Hepatocyte (in vitro differentiated cells): ENCODE measurements around the gene FOSL2. TPM values are rescaled to one million over a fixed set of nuclear protein-coding genes. Genes with fewer than 3 reads are reported as not detected.

Experiments
- DNase-seq: peaks from one replicate; pipeline ENCODE4 v3.0.0-alpha.2; 2016; ENCODE audit warnings: low spot score
- H2AFZ ChIP-seq: fragments of 200-600 bp; sonication (generic); 2 replicates; pipeline ENCODE4 v1.6.0; 2016; ENCODE audit warnings: antibody characterized with exemption, mild to moderate bottlenecking
- H3K27ac ChIP-seq: fragments of 200-600 bp; sonication (generic); 2 replicates; pipeline ENCODE4 v1.5.1; 2016; ENCODE audit warnings: mild to moderate bottlenecking
- H3K27me3 ChIP-seq: fragments of 200-600 bp; sonication (generic); 2 replicates; pipeline ENCODE4 v1.6.1; 2016
- H3K36me3 ChIP-seq: fragments of 200-600 bp; sonication (generic); replicated peaks from 2 replicates; pipeline ENCODE4 v1.5.1; 2016; ENCODE audit warnings: low read depth; ENCODE audit not compliant: insufficient read depth
- H3K4me1 ChIP-seq: fragments of 200-600 bp; sonication (generic); 2 replicates; pipeline ENCODE4 v1.5.1; 2016; ENCODE audit warnings: mild to moderate bottlenecking, moderate library complexity; ENCODE audit not compliant: insufficient read depth
- H3K4me2 ChIP-seq: fragments of 200-600 bp; sonication (generic); 2 replicates; pipeline ENCODE4 v1.6.0; 2016
- H3K4me3 ChIP-seq: fragments of 200-600 bp; sonication (generic); 2 replicates; pipeline ENCODE4 v1.5.1; 2016; ENCODE audit warnings: mild to moderate bottlenecking
- H3K79me2 ChIP-seq: fragments of 200-600 bp; sonication (generic); 2 replicates; pipeline ENCODE4 v1.6.0; 2017; ENCODE audit warnings: mild to moderate bottlenecking
- H3K9me2 ChIP-seq: fragments of 200-600 bp; sonication (generic); replicated peaks from 2 replicates; pipeline ENCODE4 v1.6.0; 2017; ENCODE audit warnings: mild to moderate bottlenecking; ENCODE audit not compliant: insufficient read depth
- H3K9me3 ChIP-seq: fragments of 200-600 bp; sonication (generic); 2 replicates; pipeline ENCODE4 v1.5.1; 2016; ENCODE audit warnings: low read depth, mild to moderate bottlenecking
- H4K20me1 ChIP-seq: fragments of 200-600 bp; sonication (generic); 2 replicates; pipeline ENCODE4 v1.6.0; 2016; ENCODE audit warnings: mild to moderate bottlenecking; ENCODE audit not compliant: insufficient read depth, poor library complexity, severe bottlenecking
- CTCF ChIP-seq: fragments of 200-600 bp; sonication (generic); IDR thresholded peaks from 2 replicates; pipeline ENCODE4 v1.5.1; 2016; ENCODE audit warnings: antibody characterized with exemption, mild to moderate bottlenecking; ENCODE audit not compliant: poor library complexity
- EZH2 ChIP-seq: fragments of 200-600 bp; sonication (generic); IDR thresholded peaks from 2 replicates; pipeline ENCODE4 v1.6.1; 2016; ENCODE audit warnings: antibody characterized with exemption, mild to moderate bottlenecking, borderline replicate concordance
- EZH2phosphoT487 ChIP-seq: fragments of 200-600 bp; sonication (generic); IDR thresholded peaks from one replicate; pipeline ENCODE4 v1.6.1; 2018; ENCODE audit warnings: antibody characterized with exemption, mild to moderate bottlenecking, low read depth, moderate library complexity; ENCODE audit not compliant: unreplicated experiment, severe bottlenecking
- WGBS: methylation state at CpG from one replicate; pipeline ENCODE4 v1.1.6; 2016; ENCODE audit warnings: low lambda C conversion rate; ENCODE audit errors: missing lambda C conversion rate; 5-methylcytosine and 5-hydroxymethylcytosine counted together
- polyA plus RNA-seq: library from polyadenylated mRNA; unstranded; fragments of >200 nt; fragmentation: Nextera tagmentation; extraction: Ambion mirVana; gene quantifications from 2 replicates; pipeline ENCODE4 v1.2.1, GENCODE V29; 2016
- total RNA-seq: library from RNA; depleted of rRNA; stranded (reverse); fragments of >200 nt; gene quantifications from 2 replicates; pipeline ENCODE4 v1.2.3, GENCODE V29; 2014

The FOSL2 gene
- total and polyA plus RNA-seq, 2 experiments from 2014 or later, result 91.1 to 148 TPM

- WGBS, result 83% methylated on average over 14 of the region's 14 CpGs
- TF ChIP-seq EZH2phosphoT487 (no peak), EZH2 (no peak), CTCF (no peak)
- no peak for DNase-seq
These were observed 47.1 kb downstream of the FOSL2 start for GRCh38 chr2:28439763-28440162.

GRCh38 chr2:28442328-28442727, 49.7 kb downstream of the FOSL2 start:
- Histone ChIP-seq H3K36me3 (no peaks in the 10 kb centered on the region), H3K4me1 (peaks cover 5% of the 10 kb centered on the region), H3K27me3 (no peaks in the 10 kb centered on the region), H3K9me2 (no peaks in the 10 kb centered on the region), H3K4me2 (no peak overlapping the region), H3K79me2 (no peaks in the 10 kb centered on the region), H2AFZ (no peak overlapping the region), H3K27ac (no peak overlapping the region), H4K20me1 (no peaks in the 10 kb centered on the region), H3K9me3 (no peaks in the 10 kb centered on the region), H3K4me3 (no peak overlapping the region)
- TF ChIP-seq EZH2phosphoT487, result no peak
- TF ChIP-seq EZH2, result no peak
- TF ChIP-seq CTCF, result no peak
- no peak for DNase-seq
- WGBS, result 81% methylated on average over 3 of the region's 3 CpGs

More at GRCh38 chr2:28439763-28440162, 47.1 kb downstream of the FOSL2 start:
- Histone ChIP-seq H3K4me1 (peaks cover 21% of the 10 kb centered on the region), H3K9me2 (no peaks in the 10 kb centered on the region), H4K20me1 (no peaks in the 10 kb centered on the region), H2AFZ (no peak overlapping the region), H3K27ac (no peak overlapping the region), H3K4me2 (no peak overlapping the region), H3K27me3 (no peaks in the 10 kb centered on the region), H3K9me3 (no peaks in the 10 kb centered on the region), H3K4me3 (no peak overlapping the region), H3K79me2 (no peaks in the 10 kb centered on the region), H3K36me3 (no peaks in the 10 kb centered on the region)

GRCh38 chr2:28444956-28445355, 52.3 kb downstream of the FOSL2 start:
- no peak for TF ChIP-seq EZH2phosphoT487
- TF ChIP-seq CTCF, result no peak
- TF ChIP-seq EZH2, result no peak

More at GRCh38 chr2:28444956-28445355, 52.3 kb downstream of the FOSL2 start:
- no peak overlapping the region for H2AFZ ChIP-seq
- no peaks in the 10 kb centered on the region for H3K79me2 ChIP-seq
- H3K4me1 ChIP-seq, result peaks cover 3% of the 10 kb centered on the region
- no peaks in the 10 kb centered on the region for H3K9me3 ChIP-seq
- H4K20me1 ChIP-seq, result no peaks in the 10 kb centered on the region
- H3K27me3 ChIP-seq, result no peaks in the 10 kb centered on the region
- no peak for DNase-seq
- no peaks in the 10 kb centered on the region for H3K36me3 ChIP-seq
- no peak overlapping the region for H3K4me3 ChIP-seq
- H3K27ac ChIP-seq, result no peak overlapping the region
- H3K9me2 ChIP-seq, result no peaks in the 10 kb centered on the region
- H3K4me2 ChIP-seq, result no peak overlapping the region
- 91% methylated on average over 4 of the region's 4 CpGs for WGBS
